Measurements from ENCODE around the gene ADAP1. TPM values are rescaled to one million over a fixed set of nuclear protein-coding genes. Genes with fewer than 3 reads are reported as not detected.
"Not testable (repeated sequence)": the region's sequence is repeated elsewhere in the genome, so short reads cannot be mapped to it uniquely, and the experiment has no call there.

ADAP1 gene
- polyA plus RNA-seq, 3 donors = 10.6 to 13.9 (median 11.2) TPM

DNA sequence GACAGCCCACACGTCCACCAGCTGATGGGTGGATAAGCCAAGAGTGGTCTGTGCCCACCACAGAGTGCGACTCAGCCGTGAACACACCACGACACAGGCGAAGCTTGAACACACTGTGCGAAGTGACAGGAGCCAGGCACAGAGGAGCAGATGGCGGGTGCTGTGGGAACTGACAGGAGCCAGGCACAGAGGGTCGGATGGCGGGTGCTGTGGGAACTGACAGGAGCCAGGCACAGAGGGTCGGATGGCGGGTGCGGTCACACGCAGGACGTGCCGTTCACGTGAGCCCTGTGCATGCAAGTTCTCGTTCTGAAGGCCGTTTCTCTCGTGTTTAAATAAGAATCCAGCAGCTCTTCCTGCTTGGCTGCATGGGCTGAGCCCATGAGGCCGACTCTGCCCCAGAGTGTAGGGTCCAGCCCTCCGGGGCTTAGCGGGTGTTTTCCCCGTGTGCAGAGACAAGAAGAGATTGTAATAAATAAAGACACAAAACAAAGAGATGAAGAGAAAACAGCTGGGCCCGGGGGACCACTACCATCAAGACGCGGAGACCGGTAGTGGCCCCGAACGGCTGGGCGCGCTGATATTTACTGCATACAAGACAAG is 5.9 kb upstream of the ADAP1 start:
- no peak for DNase-seq (ENCODE audit: low read depth in 3 of 3, low spot score in 2 of 3)

GRCh38 chr7:959740-960139 is 5.3 kb upstream of the ADAP1 start:
- not testable (repeated sequence) for DNase-seq (ENCODE audit: low read depth in 3 of 3, low spot score in 2 of 3)

- no peak for DNase-seq (ENCODE audit: low read depth in 3 of 3, low spot score in 2 of 3)
Measured at GRCh38 chr7:959271-959670, 4.8 kb upstream of the ADAP1 start.

GRCh38 chr7:958221-959200 is 4.0 kb upstream of the ADAP1 start:
- DNase-seq (ENCODE audit: low read depth in 3 of 3, low spot score in 2 of 3) = no peak

GRCh38 chr7:957418-958220 is 3.1 kb upstream of the ADAP1 start:
- no peak for DNase-seq (ENCODE audit: low read depth in 3 of 3, low spot score in 2 of 3)

GRCh38 chr7:956031-956430 is 1.6 kb upstream of the ADAP1 start:
- DNase-seq (ENCODE audit: low read depth in 3 of 3, low spot score in 2 of 3) = no peak

DNA sequence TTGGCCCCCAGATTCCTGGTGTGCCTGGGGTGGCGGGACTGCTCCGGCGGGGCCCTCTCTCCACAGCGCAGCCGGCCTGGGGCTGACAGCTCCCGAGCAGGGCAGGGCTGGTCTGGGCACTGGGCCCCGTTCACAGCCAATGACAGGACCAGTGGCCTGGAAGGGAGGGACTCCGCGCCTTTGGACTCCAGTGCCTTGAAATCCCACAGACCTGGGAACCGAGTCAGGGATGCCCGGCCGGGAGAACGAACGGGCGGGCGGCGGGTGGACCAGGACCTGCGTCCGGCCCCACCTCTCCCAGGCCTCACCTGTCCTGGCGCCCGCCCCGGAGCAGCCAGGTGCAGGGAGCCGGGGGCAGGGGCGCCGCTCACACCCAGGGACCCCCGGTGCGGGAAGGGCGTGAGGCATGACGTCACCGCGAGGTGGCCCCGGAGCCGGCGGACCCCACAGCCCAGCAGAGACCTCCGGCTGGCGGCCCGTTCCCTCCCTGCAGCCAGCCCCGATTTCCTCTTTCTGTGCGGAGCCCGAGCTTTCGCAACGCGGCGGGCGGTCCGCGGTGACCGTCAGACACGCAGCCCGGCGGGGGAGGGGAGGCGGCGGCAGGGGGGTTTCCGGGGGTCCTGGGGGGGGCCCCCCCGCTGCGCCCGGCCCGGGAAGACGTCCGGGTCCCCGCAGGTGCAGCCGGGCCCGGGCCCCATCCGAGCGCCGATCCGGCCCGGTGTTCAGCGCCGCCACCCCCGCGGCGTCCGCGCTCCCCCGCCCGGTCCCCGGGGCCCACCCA is 743 bp downstream of the ADAP1 start:
- no peak for DNase-seq (ENCODE audit: low read depth in 3 of 3, low spot score in 2 of 3)

- DNase-seq (ENCODE audit: low read depth in 3 of 3, low spot score in 2 of 3) = no peak
Measured at GRCh38 chr7:952548-953441, 1.7 kb downstream of the ADAP1 start.

DNA sequence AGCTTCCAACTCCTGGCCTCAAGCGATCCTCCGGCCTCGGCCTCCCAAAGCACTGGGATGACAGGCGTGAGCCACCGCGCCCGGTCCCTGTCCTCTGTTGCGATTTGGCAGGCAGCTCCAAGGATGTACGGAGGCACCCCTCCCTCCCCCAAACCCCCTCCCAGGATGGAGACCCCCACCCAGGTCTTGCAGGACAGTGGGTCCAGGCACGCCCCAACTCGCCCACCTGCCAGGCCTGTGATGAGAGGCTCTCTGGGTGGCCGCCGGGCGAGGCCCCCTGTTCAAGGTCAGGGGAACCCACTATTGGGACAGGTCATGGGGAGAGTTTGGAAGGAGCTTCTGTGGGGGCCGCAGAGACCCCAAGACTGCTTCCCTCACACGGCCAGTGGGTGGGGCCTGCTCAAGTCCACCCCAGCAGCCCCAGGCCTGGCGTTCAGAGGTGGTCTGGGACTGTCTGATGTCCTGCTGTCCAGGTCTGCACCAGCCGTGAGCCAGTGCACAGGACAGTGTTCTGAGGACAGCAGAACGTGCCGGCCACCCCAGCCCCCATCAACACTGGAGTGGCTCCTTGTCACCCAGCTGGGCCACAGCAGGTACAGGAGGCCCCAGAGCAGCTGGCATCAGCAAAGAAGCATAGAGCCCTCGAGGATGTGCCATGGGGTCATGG is 2.5 kb downstream of the ADAP1 start:
- no peak for DNase-seq (ENCODE audit: low read depth in 3 of 3, low spot score in 2 of 3)

- no peak for DNase-seq (ENCODE audit: low read depth in 3 of 3, low spot score in 2 of 3)
Measured at GRCh38 chr7:949021-949934, 5.2 kb downstream of the ADAP1 start.

- no peak for DNase-seq (ENCODE audit: low read depth in 3 of 3, low spot score in 2 of 3)
Measured at GRCh38 chr7:947391-948210, 6.9 kb downstream of the ADAP1 start.

GRCh38 chr7:946256-946996 is 8.1 kb downstream of the ADAP1 start:
- DNase-seq (ENCODE audit: low read depth in 3 of 3, low spot score in 2 of 3) = no peak

DNA sequence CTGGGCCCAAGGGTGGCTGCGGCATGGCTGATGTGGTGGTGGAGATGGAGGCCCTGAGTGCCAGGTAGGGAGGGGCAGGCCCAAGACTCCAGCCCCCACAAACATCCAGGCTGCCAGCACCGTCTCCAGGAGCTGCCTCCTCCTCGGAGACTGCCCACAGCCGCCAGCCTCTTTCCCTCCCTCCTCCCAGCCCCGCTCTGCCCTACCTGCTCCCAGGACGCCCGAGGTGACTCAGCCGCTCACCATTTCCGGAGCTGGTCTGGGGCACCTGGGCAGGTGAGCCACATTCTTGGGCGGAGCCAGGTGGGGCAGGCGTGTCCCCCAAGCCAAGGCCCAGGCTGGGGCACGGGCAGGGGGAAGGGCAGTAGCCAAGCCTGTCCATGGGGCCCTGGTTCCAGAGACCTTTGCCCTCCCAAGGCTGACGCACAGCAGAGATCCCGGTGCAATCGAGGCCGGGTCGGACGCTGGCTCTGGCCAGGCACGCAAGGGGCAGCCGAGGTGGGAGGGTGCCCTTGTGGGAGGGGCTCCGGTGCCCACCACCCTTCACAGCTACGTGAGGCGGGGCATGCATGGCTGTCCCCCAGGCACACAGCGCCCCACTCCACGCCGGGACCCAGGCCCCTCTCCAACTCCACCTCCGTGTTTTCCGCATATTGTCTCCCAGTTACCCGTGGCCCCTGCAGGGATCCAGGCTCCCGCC is 8.8 kb downstream of the ADAP1 start:
- DNase-seq (ENCODE audit: low read depth in 3 of 3, low spot score in 2 of 3) = peak in 1 of 3 donors; percentile 34

GRCh38 chr7:945147-945555 is 9.3 kb downstream of the ADAP1 start:
- no peak for DNase-seq (ENCODE audit: low read depth in 3 of 3, low spot score in 2 of 3)

DNA sequence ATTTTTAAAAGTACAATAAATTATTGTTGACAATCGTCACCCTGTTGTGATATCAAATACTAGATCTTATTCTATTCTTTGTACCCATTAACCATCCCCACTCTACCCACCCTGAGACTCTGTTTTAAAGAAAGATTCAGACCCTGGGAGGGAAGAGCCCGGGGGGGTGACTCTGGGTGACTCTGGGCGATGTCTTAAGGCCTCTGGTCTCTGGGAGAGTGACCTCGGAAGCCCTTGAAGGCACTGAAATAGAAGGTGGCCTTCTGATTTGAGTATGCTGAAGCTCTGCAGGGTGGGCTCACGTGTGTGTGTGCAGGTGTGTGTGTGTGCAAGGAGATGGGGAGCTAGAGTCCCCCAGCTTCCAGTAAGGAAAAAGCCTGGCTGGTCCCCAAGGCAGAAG is 9.7 kb downstream of the ADAP1 start:
- no peak for DNase-seq (ENCODE audit: low read depth in 3 of 3, low spot score in 2 of 3)

DNA sequence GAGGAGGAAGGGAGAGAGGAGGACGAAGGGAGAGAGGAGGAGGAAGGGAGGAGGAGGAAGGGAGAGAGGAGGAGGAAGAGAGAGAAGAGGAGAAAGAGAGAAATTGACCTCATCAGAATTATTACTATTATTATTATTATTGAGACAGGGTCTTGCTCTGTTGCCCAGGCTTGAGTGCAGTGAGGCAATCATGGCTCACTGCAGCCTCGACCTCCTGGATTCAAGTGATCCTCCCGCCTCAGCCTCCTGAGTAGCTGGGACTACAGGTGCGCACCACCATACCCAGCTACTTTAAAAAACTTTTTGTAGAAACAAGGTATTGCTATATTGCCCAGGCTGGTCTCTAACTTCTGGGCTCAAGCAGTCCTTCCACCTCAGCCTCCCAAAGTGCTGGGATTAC is 10.7 kb downstream of the ADAP1 start:
- not testable (repeated sequence) for DNase-seq (ENCODE audit: low read depth in 3 of 3, low spot score in 2 of 3)
